A549 (cell line): ENCODE data around the gene ZBTB45. TPM values are rescaled to one million over a fixed set of nuclear protein-coding genes. Genes with fewer than 3 reads are reported as not detected.
"Not testable (repeated sequence)": the region's sequence is repeated elsewhere in the genome, so short reads cannot be mapped to it uniquely, and the experiment has no call there.

Source experiments
- ATAC-seq, 2 experiments: fragments of 200-7000 bp in 1 of 2; fragments of >200 bp in 1 of 2; cut with Nextera tagmentation in 1 of 2; cut with Tn5 transposase in 1 of 2; 3 replicates each; pipeline versions ENCODE4 v1.8.0 to v1.9.1; 2018 to 2020; ENCODE audit warnings: mild to moderate bottlenecking in 1 of 2, moderate library complexity in 1 of 2
- CTCF ChIA-PET: fragments of 300-600 bp; sonication (Branson Sonifier 250); formaldehyde crosslinking; extraction: SDS; loops from one replicate; lab custom pipeline; 2021; ENCODE audit warnings: antibody characterized with exemption, inconsistent platforms; lab: Yijun Ruan, JAX
- POLR2A ChIA-PET: fragments of 350-600 bp; formaldehyde crosslinking; extraction: SDS; loops from one replicate; lab custom pipeline; 2021; ENCODE audit warnings: antibody characterized with exemption, inconsistent platforms; lab: Yijun Ruan, JAX
- DNase-seq, 2 experiments: peaks; one replicate each; pipeline versions ENCODE4 v3.0.0 to v3.0.0-alpha.2; 2011 to 2016; ENCODE audit warnings: low read depth in 1 of 2, low spot score in 1 of 2
- FAIRE-seq: peaks from 2 replicates; lab custom pipeline; 2011; peaks lifted over from hg19 to GRCh38; lab: Jason Lieb, UNC
- H3K27ac ChIP-seq, 2 experiments: fragments of >200 bp; sonication (Bioruptor Twin); formaldehyde crosslinking; 3 replicates each; pipeline ENCODE4 v1.5.1; 2016 to 2017
- H3K4me1 ChIP-seq: fragments of >200 bp; sonication (Bioruptor Twin); formaldehyde crosslinking; 3 replicates; pipeline ENCODE4 v1.6.1; 2016
- H3K4me2 ChIP-seq: fragments of >200 bp; sonication (Bioruptor Twin); formaldehyde crosslinking; 3 replicates; pipeline ENCODE4 v1.6.1; 2016
- H3K4me3 ChIP-seq: fragments of >200 bp; sonication (Bioruptor Twin); formaldehyde crosslinking; 3 replicates; pipeline ENCODE4 v1.5.1; 2016
- H3K9me3 ChIP-seq: fragments of >200 bp; sonication (Bioruptor Twin); formaldehyde crosslinking; 3 replicates; pipeline ENCODE4 v1.6.1; 2016
- ATOH8 ChIP-seq: fragments of 250-450 bp; sonication (Bioruptor Pico); IDR thresholded peaks from 2 replicates; pipeline ENCODE4 v1.5.0; 2020; ENCODE audit warnings: low read depth, mild to moderate bottlenecking, moderate library complexity
- CBX8 ChIP-seq: fragments of 200-600 bp; sonication (generic); IDR thresholded peaks from 2 replicates; pipeline ENCODE4 v1.6.1; 2016
- CEBPB ChIP-seq, 2 experiments: fragments of >200 bp in 1 of 2; sonication (Bioruptor Twin) in 1 of 2; formaldehyde crosslinking in 1 of 2; IDR thresholded peaks; 2 replicates each; pipeline ENCODE4 v1.6.1; 2012 to 2016
- CHD4 ChIP-seq: fragments of 200-600 bp; sonication (generic); IDR thresholded peaks from 2 replicates; pipeline ENCODE4 v1.6.1; 2016; ENCODE audit warnings: antibody characterized with exemption, mild to moderate bottlenecking, borderline replicate concordance
- EHF ChIP-seq: fragments of 250-450 bp; sonication (Bioruptor Pico); IDR thresholded peaks from 2 replicates; pipeline ENCODE4 v1.5.0; 2020; ENCODE audit warnings: mild to moderate bottlenecking
- EHMT2 ChIP-seq: fragments of 200-600 bp; sonication (generic); IDR thresholded peaks from 2 replicates; pipeline ENCODE4 v1.6.1; 2016; ENCODE audit warnings: antibody characterized with exemption, low read depth, mild to moderate bottlenecking, moderate library complexity
- FOSB ChIP-seq: fragments of 250-450 bp; sonication (Bioruptor Pico); IDR thresholded peaks from 2 replicates; pipeline ENCODE4 v1.5.0; 2020; ENCODE audit warnings: mild to moderate bottlenecking, moderate library complexity
- FOSL2 ChIP-seq, 2 experiments: fragments of 450-650 bp in 1 of 2; fragments of >200 bp in 1 of 2; sonication (Bioruptor Twin) in 1 of 2; formaldehyde crosslinking; IDR thresholded peaks; 2 replicates each; pipeline versions ENCODE4 v1.5.0 to v1.6.1; 2016 to 2020; ENCODE audit warnings: mild to moderate bottlenecking in 1 of 2, moderate library complexity in 1 of 2
- HEYL ChIP-seq: fragments of 250-450 bp; sonication (Bioruptor Pico); IDR thresholded peaks from 2 replicates; pipeline ENCODE4 v1.8.0; 2021; ENCODE audit warnings: mild to moderate bottlenecking, moderate library complexity
- JUN ChIP-seq, 2 experiments: fragments of >200 bp; sonication (Bioruptor Twin); formaldehyde crosslinking; IDR thresholded peaks; 2 replicates in 1 of 2; 3 replicates in 1 of 2; pipeline ENCODE4 v1.6.1; 2016 to 2017
- KDM1A ChIP-seq: fragments of 200-600 bp; sonication (generic); IDR thresholded peaks from 2 replicates; pipeline ENCODE4 v1.6.1; 2016; ENCODE audit warnings: low read depth, mild to moderate bottlenecking
- MAX ChIP-seq: IDR thresholded peaks from 2 replicates; pipeline ENCODE4 v1.6.1; 2012
- PHF8 ChIP-seq: fragments of 200-600 bp; sonication (generic); IDR thresholded peaks from 2 replicates; pipeline ENCODE4 v1.6.1; 2016; ENCODE audit warnings: low read depth, mild to moderate bottlenecking, antibody characterized with exemption, moderate library complexity, borderline replicate concordance
- POLR2AphosphoS2 ChIP-seq: conservative IDR thresholded peaks from 2 replicates; pipeline ENCODE4 v1.6.1; 2012; ENCODE audit warnings: low read length, improper control_type of control experiment, inconsistent platforms
- RAD21 ChIP-seq, 2 experiments: fragments of >200 bp in 1 of 2; sonication (Bioruptor Twin) in 1 of 2; formaldehyde crosslinking in 1 of 2; IDR thresholded peaks in 1 of 2; conservative IDR thresholded peaks in 1 of 2; 2 replicates in 1 of 2; 3 replicates in 1 of 2; pipeline ENCODE4 v1.6.1; 2012 to 2018; ENCODE audit warnings: inconsistent platforms in 1 of 2
- REST ChIP-seq: fragments of 200-600 bp; sonication (generic); IDR thresholded peaks from 2 replicates; pipeline ENCODE4 v1.6.1; 2016; ENCODE audit warnings: antibody characterized with exemption, mild to moderate bottlenecking, moderate library complexity
- WGBS: methylation state at CpG from one replicate; pipeline ENCODE4 v1.1.6; 2017; ENCODE audit errors: missing lambda C conversion rate; 5-methylcytosine and 5-hydroxymethylcytosine counted together
- polyA plus RNA-seq, 4 experiments: library from polyadenylated mRNA; depleted of rRNA in 3 of 4; stranded (reverse); fragments of >200 nt; fragmentation: RNase III in 1 of 4; extraction: RNeasy Plus Mini Kit Qiagen cat#74134 plus additional on column Dnase treatment in 1 of 4; gene quantifications; 2 replicates in 3 of 4; 3 replicates in 1 of 4; pipeline ENCODE4 v1.2.3, GENCODE V29; 2011 to 2017
- TF ChIP-seq, protein P1 (sequence below): fragments of >200 bp; sonication (Bioruptor Twin); formaldehyde crosslinking; IDR thresholded peaks from 2 replicates; pipeline ENCODE4 v1.6.1; 2016

The ZBTB45 gene
- polyA plus RNA-seq, 2 of the 4 experiments (the other 2 are of a cell fraction) = 6.4 to 13.4 TPM

GRCh38 chr19:58491393-58491792 lies 28.2 kb downstream of the ZBTB45 start:
- 81% methylated on average over 5 of the region's 5 CpGs for WGBS
- no peaks in the 10 kb centered on the region for H3K9me3 ChIP-seq
- ChIA-PET CTCF (interaction anchor here (1.7 to 3.3 kb wide), 2 partner anchors 12 to 28 kb away, joined by 5 to 15 read pairs; partner anchors contain the start of gene ZBTB45), POLR2A (no interaction called here)
- H3K4me3 ChIP-seq = no peak overlapping the region
- no peaks in the 10 kb centered on the region for H3K4me1 ChIP-seq
- TF ChIP-seq JUN (IDR thresholded peaks at IDR 0.05) = no peak
- TF ChIP-seq, protein P1, sequence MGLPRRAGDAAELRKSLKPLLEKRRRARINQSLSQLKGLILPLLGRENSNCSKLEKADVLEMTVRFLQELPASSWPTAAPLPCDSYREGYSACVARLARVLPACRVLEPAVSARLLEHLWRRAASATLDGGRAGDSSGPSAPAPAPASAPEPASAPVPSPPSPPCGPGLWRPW = no peak
- no peak for TF ChIP-seq CEBPB (IDR thresholded peaks at IDR 0.05)
- no peak for TF ChIP-seq RAD21 (conservative IDR thresholded peaks at IDR 0.05 in 1 of 2, IDR thresholded peaks at IDR 0.05 in 1 of 2)
- TF ChIP-seq HEYL (CRISPR knock-in tag) = no peak
- no peak for FAIRE-seq
- DNase-seq = no peak
- H3K4me2 ChIP-seq = no peak overlapping the region
- H3K27ac ChIP-seq = no peak overlapping the region
- peak in 1 of 2 experiments; percentile 52; a peak in 2 of 6 replicates for ATAC-seq

GRCh38 chr19:58484349-58484748 lies 35.3 kb downstream of the ZBTB45 start:
- 88% methylated on average over 5 of the region's 5 CpGs for WGBS
- ChIA-PET CTCF (interaction anchor here (0.6 to 1.2 kb wide), 3 partner anchors 15 to 17 kb away, joined by 3 to 4 read pairs (median 3); no protein-coding TSS in a partner anchor), POLR2A (interaction anchor here (0.6 to 0.7 kb wide), 2 partner anchors 59 to 947 kb away, joined by 3 read pairs; partner anchors contain the start of gene TRIM28)
- not testable (repeated sequence) for H3K4me1 ChIP-seq, H3K4me3 ChIP-seq, ATAC-seq, H3K9me3 ChIP-seq, FAIRE-seq, H3K27ac ChIP-seq, H3K4me2 ChIP-seq
- DNase-seq = peak in 1 of 2 experiments; percentile 38

- Histone ChIP-seq H3K4me2 (no peak overlapping the region), H3K4me1 (no peaks in the 10 kb centered on the region), H3K9me3 (no peaks in the 10 kb centered on the region), H3K4me3 (no peak overlapping the region), H3K27ac (no peak overlapping the region)
- ChIA-PET POLR2A (interaction anchor here (0.6 kb wide), 1 partner anchor 60 kb away, joined by 3 read pairs; the partner anchor contains the start of gene TRIM28), CTCF (interaction anchor here (0.9 to 1.2 kb wide), 2 partner anchors 16 to 18 kb away, joined by 3 to 4 read pairs; no protein-coding TSS in a partner anchor)
- TF ChIP-seq JUN (IDR thresholded peaks at IDR 0.05) = no peak
- TF ChIP-seq POLR2AphosphoS2 = no peak
- no peak for TF ChIP-seq PHF8
- TF ChIP-seq FOSB (CRISPR knock-in tag) = no peak
- no peak for TF ChIP-seq CBX8
- TF ChIP-seq REST = no peak
- TF ChIP-seq EHF = no peak
- no peak for TF ChIP-seq CHD4
- TF ChIP-seq, protein P1 = no peak
- TF ChIP-seq FOSL2 (IDR thresholded peaks at IDR 0.05) = no peak
- TF ChIP-seq FOSL2 (CRISPR knock-in tag; IDR thresholded peaks at IDR 0.05) = no peak
- no peak for TF ChIP-seq MAX
- no peak for TF ChIP-seq ATOH8 (CRISPR knock-in tag)
- TF ChIP-seq EHMT2 = no peak
- no peak for TF ChIP-seq KDM1A
- 90% methylated on average over 2 of the region's 2 CpGs for WGBS
- FAIRE-seq (no peak), DNase-seq (no peak), ATAC-seq (no peak)
These were observed 35.8 kb downstream of the ZBTB45 start for GRCh38 chr19:58483776-58484175.
